ENCODE results near the gene PVRIG. TPM values are rescaled to one million over a fixed set of nuclear protein-coding genes. Genes with fewer than 3 reads are reported as not detected.
"Not testable (repeated sequence)": the region's sequence is repeated elsewhere in the genome, so short reads cannot be mapped to it uniquely, and the experiment has no call there.

PVRIG gene
- total RNA-seq, 4 donors from 2014 or later, result 0.27 TPM; not detected in 3

- Histone ChIP-seq H3K4me3 (no peak overlapping the region), H3K4me1 (no peaks in the 10 kb centered on the region), H3K9me3 (no peaks in the 10 kb centered on the region), H3K27ac (no peak overlapping the region), H3K27me3 (no peaks in the 10 kb centered on the region), H3K36me3 (no peaks in the 10 kb centered on the region)
- TF ChIP-seq CTCF (IDR thresholded peaks at IDR 0.05) (peak in 1 of 4 experiments; percentile 37), POLR2AphosphoS5 (IDR thresholded peaks at IDR 0.05) (no peak), POLR2A (IDR thresholded peaks at IDR 0.05) (no peak), EP300 (IDR thresholded peaks at IDR 0.05) (no peak)
- WGBS, 2 donors (ENCODE audit: low coverage in 1 of 2), result 37 to 57% methylated on average over 4 of the region's 4 CpGs
- ATAC-seq, result peak; percentile 39
These were observed 29.6 kb upstream of the PVRIG start for GRCh38 chr7:100190048-100190711.

- no peak overlapping the region for H3K4me3 ChIP-seq
- no peaks in the 10 kb centered on the region for H3K9me3 ChIP-seq
- H3K27ac ChIP-seq, result no peak overlapping the region
- no peak for ATAC-seq
- H3K36me3 ChIP-seq, result no peaks in the 10 kb centered on the region
- no peaks in the 10 kb centered on the region for H3K27me3 ChIP-seq
- no peaks in the 10 kb centered on the region for H3K4me1 ChIP-seq
- WGBS, 2 donors (ENCODE audit: low coverage in 1 of 2), result 28 to 58% methylated on average over 2 of the region's 2 CpGs
- TF ChIP-seq POLR2AphosphoS5 (IDR thresholded peaks at IDR 0.05), result no peak
- TF ChIP-seq POLR2A (IDR thresholded peaks at IDR 0.05), result no peak
- TF ChIP-seq CTCF (IDR thresholded peaks at IDR 0.05), result no peak
- no peak for TF ChIP-seq EP300 (IDR thresholded peaks at IDR 0.05)
These were observed 28.0 kb upstream of the PVRIG start for GRCh38 chr7:100191775-100192174.

GRCh38 chr7:100192281-100192862 is 27.4 kb upstream of the PVRIG start:
- not testable (repeated sequence) for ATAC-seq, H3K27ac ChIP-seq, H3K36me3 ChIP-seq, H3K4me1 ChIP-seq, H3K27me3 ChIP-seq, H3K9me3 ChIP-seq, H3K4me3 ChIP-seq
- WGBS, 2 donors (ENCODE audit: low coverage in 1 of 2), result 84 to 94% methylated on average over 3 to 5 of the region's 6 CpGs

- peaks cover 6% of the 10 kb centered on the region for H3K27me3 ChIP-seq
- no peak overlapping the region for H3K4me3 ChIP-seq
- no peaks in the 10 kb centered on the region for H3K36me3 ChIP-seq
- WGBS, 2 donors (ENCODE audit: low coverage in 1 of 2), result 75 to 83% methylated on average over 3 of the region's 3 CpGs
- TF ChIP-seq POLR2A (IDR thresholded peaks at IDR 0.05) (no peak), CTCF (IDR thresholded peaks at IDR 0.05) (no peak), POLR2AphosphoS5 (IDR thresholded peaks at IDR 0.05) (no peak), EP300 (IDR thresholded peaks at IDR 0.05) (no peak)
- ATAC-seq, result no peak
- H3K9me3 ChIP-seq, result no peaks in the 10 kb centered on the region
- no peak overlapping the region for H3K27ac ChIP-seq
- H3K4me1 ChIP-seq, result no peaks in the 10 kb centered on the region
These were observed 26.8 kb upstream of the PVRIG start for GRCh38 chr7:100192969-100193368.

- WGBS, 2 donors (ENCODE audit: low coverage in 1 of 2), result 71 to 88% methylated on average over 2 of the region's 2 CpGs
- no peak for ATAC-seq
- H3K36me3 ChIP-seq, result no peaks in the 10 kb centered on the region
- no peaks in the 10 kb centered on the region for H3K4me1 ChIP-seq
- no peak overlapping the region for H3K4me3 ChIP-seq
- no peak for TF ChIP-seq POLR2A (IDR thresholded peaks at IDR 0.05)
- TF ChIP-seq POLR2AphosphoS5 (IDR thresholded peaks at IDR 0.05), result no peak
- no peak for TF ChIP-seq CTCF (IDR thresholded peaks at IDR 0.05)
- TF ChIP-seq EP300 (IDR thresholded peaks at IDR 0.05), result no peak
- H3K27me3 ChIP-seq, result peaks cover 6% of the 10 kb centered on the region
- H3K9me3 ChIP-seq, result no peaks in the 10 kb centered on the region
- H3K27ac ChIP-seq, result no peak overlapping the region
These were observed 24.5 kb upstream of the PVRIG start for GRCh38 chr7:100195222-100195621.

- not testable (repeated sequence) for ATAC-seq, H3K36me3 ChIP-seq
- WGBS, 2 donors (ENCODE audit: low coverage in 1 of 2), result 50 to 100% methylated on average over 1 to 5 of the region's 6 CpGs
These were observed 23.8 kb upstream of the PVRIG start for GRCh38 chr7:100195901-100196322.

More at GRCh38 chr7:100195901-100196322, 23.8 kb upstream of the PVRIG start:
- H3K4me3 ChIP-seq, H3K9me3 ChIP-seq, H3K27ac ChIP-seq, H3K27me3 ChIP-seq, H3K4me1 ChIP-seq: not testable (repeated sequence)
